Hepatocyte (in vitro differentiated cells): Measurements from ENCODE around the gene RGS19. TPM values are rescaled to one million over a fixed set of nuclear protein-coding genes. Genes with fewer than 3 reads are reported as not detected.
"Not testable (repeated sequence)": the region's sequence is repeated elsewhere in the genome, so short reads cannot be mapped to it uniquely, and the experiment has no call there.

Experiments
- DNase-seq: peaks from one replicate; pipeline ENCODE4 v3.0.0-alpha.2; 2016; ENCODE audit warnings: low spot score
- H2AFZ ChIP-seq: fragments of 200-600 bp; sonication (generic); 2 replicates; pipeline ENCODE4 v1.6.0; 2016; ENCODE audit warnings: antibody characterized with exemption, mild to moderate bottlenecking
- H3K27ac ChIP-seq: fragments of 200-600 bp; sonication (generic); 2 replicates; pipeline ENCODE4 v1.5.1; 2016; ENCODE audit warnings: mild to moderate bottlenecking
- H3K27me3 ChIP-seq: fragments of 200-600 bp; sonication (generic); 2 replicates; pipeline ENCODE4 v1.6.1; 2016
- H3K36me3 ChIP-seq: fragments of 200-600 bp; sonication (generic); replicated peaks from 2 replicates; pipeline ENCODE4 v1.5.1; 2016; ENCODE audit warnings: low read depth; ENCODE audit not compliant: insufficient read depth
- H3K4me1 ChIP-seq: fragments of 200-600 bp; sonication (generic); 2 replicates; pipeline ENCODE4 v1.5.1; 2016; ENCODE audit warnings: mild to moderate bottlenecking, moderate library complexity; ENCODE audit not compliant: insufficient read depth
- H3K4me2 ChIP-seq: fragments of 200-600 bp; sonication (generic); 2 replicates; pipeline ENCODE4 v1.6.0; 2016
- H3K4me3 ChIP-seq: fragments of 200-600 bp; sonication (generic); 2 replicates; pipeline ENCODE4 v1.5.1; 2016; ENCODE audit warnings: mild to moderate bottlenecking
- H3K79me2 ChIP-seq: fragments of 200-600 bp; sonication (generic); 2 replicates; pipeline ENCODE4 v1.6.0; 2017; ENCODE audit warnings: mild to moderate bottlenecking
- H3K9me2 ChIP-seq: fragments of 200-600 bp; sonication (generic); replicated peaks from 2 replicates; pipeline ENCODE4 v1.6.0; 2017; ENCODE audit warnings: mild to moderate bottlenecking; ENCODE audit not compliant: insufficient read depth
- H3K9me3 ChIP-seq: fragments of 200-600 bp; sonication (generic); 2 replicates; pipeline ENCODE4 v1.5.1; 2016; ENCODE audit warnings: low read depth, mild to moderate bottlenecking
- H4K20me1 ChIP-seq: fragments of 200-600 bp; sonication (generic); 2 replicates; pipeline ENCODE4 v1.6.0; 2016; ENCODE audit warnings: mild to moderate bottlenecking; ENCODE audit not compliant: insufficient read depth, poor library complexity, severe bottlenecking
- CTCF ChIP-seq: fragments of 200-600 bp; sonication (generic); IDR thresholded peaks from 2 replicates; pipeline ENCODE4 v1.5.1; 2016; ENCODE audit warnings: antibody characterized with exemption, mild to moderate bottlenecking; ENCODE audit not compliant: poor library complexity
- EZH2 ChIP-seq: fragments of 200-600 bp; sonication (generic); IDR thresholded peaks from 2 replicates; pipeline ENCODE4 v1.6.1; 2016; ENCODE audit warnings: antibody characterized with exemption, mild to moderate bottlenecking, borderline replicate concordance
- EZH2phosphoT487 ChIP-seq: fragments of 200-600 bp; sonication (generic); IDR thresholded peaks from one replicate; pipeline ENCODE4 v1.6.1; 2018; ENCODE audit warnings: antibody characterized with exemption, mild to moderate bottlenecking, low read depth, moderate library complexity; ENCODE audit not compliant: unreplicated experiment, severe bottlenecking
- WGBS: methylation state at CpG from one replicate; pipeline ENCODE4 v1.1.6; 2016; ENCODE audit warnings: low lambda C conversion rate; ENCODE audit errors: missing lambda C conversion rate; 5-methylcytosine and 5-hydroxymethylcytosine counted together
- polyA plus RNA-seq: library from polyadenylated mRNA; unstranded; fragments of >200 nt; fragmentation: Nextera tagmentation; extraction: Ambion mirVana; gene quantifications from 2 replicates; pipeline ENCODE4 v1.2.1, GENCODE V29; 2016
- total RNA-seq: library from RNA; depleted of rRNA; stranded (reverse); fragments of >200 nt; gene quantifications from 2 replicates; pipeline ENCODE4 v1.2.3, GENCODE V29; 2014

Gene RGS19
- total and polyA plus RNA-seq, 2 experiments from 2014 or later: 8.8 to 10.9 TPM

GRCh38 chr20:64119681-64120341 is 40.5 kb upstream of the RGS19 start:
- DNase-seq: no peak
- Histone ChIP-seq H3K4me1 (peaks cover 4% of the 10 kb centered on the region), H3K9me2 (no peaks in the 10 kb centered on the region), H2AFZ (peak overlapping the region; percentile 60), H3K9me3 (no peaks in the 10 kb centered on the region), H4K20me1 (no peaks in the 10 kb centered on the region), H3K79me2 (no peaks in the 10 kb centered on the region), H3K4me2 (peak overlapping the region; percentile 72), H3K27ac (no peak overlapping the region), H3K27me3 (peaks cover 17% of the 10 kb centered on the region), H3K36me3 (no peaks in the 10 kb centered on the region), H3K4me3 (no peak overlapping the region)
- no peak for TF ChIP-seq EZH2phosphoT487
- TF ChIP-seq EZH2: no peak
- TF ChIP-seq CTCF: no peak
- 90% methylated on average over 11 of the region's 14 CpGs for WGBS

GRCh38 chr20:64119301-64119680 is 40.0 kb upstream of the RGS19 start:
- no peak overlapping the region for H3K4me2 ChIP-seq
- no peaks in the 10 kb centered on the region for H3K36me3 ChIP-seq
- no peak overlapping the region for H3K4me3 ChIP-seq
- no peaks in the 10 kb centered on the region for H4K20me1 ChIP-seq
- no peaks in the 10 kb centered on the region for H3K9me2 ChIP-seq
- H3K9me3 ChIP-seq: no peaks in the 10 kb centered on the region
- DNase-seq: no peak
- no peak overlapping the region for H3K27ac ChIP-seq
- no peak overlapping the region for H2AFZ ChIP-seq
- H3K79me2 ChIP-seq: no peaks in the 10 kb centered on the region
- peaks cover 17% of the 10 kb centered on the region for H3K27me3 ChIP-seq
- H3K4me1 ChIP-seq: peaks cover 4% of the 10 kb centered on the region
- no peak for TF ChIP-seq CTCF
- TF ChIP-seq EZH2: no peak
- no peak for TF ChIP-seq EZH2phosphoT487
- WGBS: 81% methylated on average over 8 of the region's 8 CpGs

GRCh38 chr20:64117432-64117777 is 38.1 kb upstream of the RGS19 start:
- not testable (repeated sequence) for H3K4me1 ChIP-seq, H3K4me3 ChIP-seq, H3K4me2 ChIP-seq, H3K27ac ChIP-seq, H3K9me2 ChIP-seq, H4K20me1 ChIP-seq, DNase-seq, H3K9me3 ChIP-seq, H2AFZ ChIP-seq, H3K27me3 ChIP-seq, H3K79me2 ChIP-seq, H3K36me3 ChIP-seq
- no CpG with 5 or more reads among the region's 6 CpGs for WGBS

- Histone ChIP-seq H3K4me3 (no peak overlapping the region), H3K79me2 (no peaks in the 10 kb centered on the region), H3K27me3 (peaks cover 5% of the 10 kb centered on the region), H3K27ac (no peak overlapping the region), H3K36me3 (no peaks in the 10 kb centered on the region), H3K4me2 (no peak overlapping the region), H3K9me3 (no peaks in the 10 kb centered on the region), H4K20me1 (no peaks in the 10 kb centered on the region), H3K4me1 (peaks cover 4% of the 10 kb centered on the region), H2AFZ (no peak overlapping the region), H3K9me2 (no peaks in the 10 kb centered on the region)
- no peak for TF ChIP-seq EZH2phosphoT487
- no peak for TF ChIP-seq CTCF
- no peak for TF ChIP-seq EZH2
- 89% methylated on average over 16 of the region's 17 CpGs for WGBS
- DNase-seq: no peak
These were observed 37.5 kb upstream of the RGS19 start for GRCh38 chr20:64116541-64117431.
